ENCODE measurements around the gene PEF1. TPM values are rescaled to one million over a fixed set of nuclear protein-coding genes. Genes with fewer than 3 reads are reported as not detected.

The PEF1 gene
- total and polyA plus RNA-seq, 2 experiments from 2014 or later, result 22.3 to 68.5 TPM

- no peak for ATAC-seq
- Mint-ChIP-seq H3K27ac (no peak overlapping the region), H3K9me3 (no peaks in the 10 kb centered on the region; the same call in 2 of the 3 replicates), H3K4me1 (peaks cover 28% of the 10 kb centered on the region), H3K27me3 (ENCODE audit: insufficient read depth, low read depth, poor library complexity) (peaks cover 8% of the 10 kb centered on the region), H3K36me3 (ENCODE audit: low read depth) (no peaks in the 10 kb centered on the region; the same call in 2 of the 3 replicates), H3K4me3 (no peak overlapping the region)
- Histone ChIP-seq H3F3A (replicated peaks; ENCODE audit: low read depth) (no peaks in the 10 kb centered on the region), H3K9me2 (ENCODE audit: insufficient read depth) (no peaks in the 10 kb centered on the region), H3K27me3 (ENCODE audit: insufficient read depth) (no peaks in the 10 kb centered on the region), H3K4me2 (no peak overlapping the region), H3K4me3 (no peak overlapping the region), H3K4me1 (ENCODE audit: insufficient read depth) (no peaks in the 10 kb centered on the region), H3K79me2 (replicated peaks; ENCODE audit: insufficient read depth) (no peaks in the 10 kb centered on the region), H4K20me1 (replicated peaks; ENCODE audit: insufficient read depth) (no peaks in the 10 kb centered on the region), H3K27ac (ENCODE audit: low read depth) (no peak overlapping the region), H3K36me3 (ENCODE audit: insufficient read depth) (no peaks in the 10 kb centered on the region), H2AFZ (no peak overlapping the region)
- no peak for TF ChIP-seq ZNF114 (CRISPR knock-in tag; IDR thresholded peaks at IDR 0.05)
- no peak for TF ChIP-seq ETS1 (IDR thresholded peaks at IDR 0.05)
- no peak for TF ChIP-seq NANOG (IDR thresholded peaks at IDR 0.05; ENCODE audit: borderline replicate concordance)
- TF ChIP-seq ZNF462 (CRISPR knock-in tag; IDR thresholded peaks at IDR 0.05), result no peak
- DNase-seq (ENCODE audit: low spot score), result no peak
Observed at GRCh38 chr1:31693231-31693630, 48.6 kb upstream of the PEF1 start.

GRCh38 chr1:31691951-31692350 lies 47.3 kb upstream of the PEF1 start:
- no peaks in the 10 kb centered on the region for H3K9me2 ChIP-seq (ENCODE audit: insufficient read depth)
- Mint-ChIP-seq H3K4me3 (no peak overlapping the region), H3K27ac (no peak overlapping the region), H3K9me3 (no peaks in the 10 kb centered on the region; the same call in 2 of the 3 replicates), H3K27me3 (ENCODE audit: insufficient read depth, low read depth, poor library complexity) (peaks cover 9% of the 10 kb centered on the region), H3K36me3 (ENCODE audit: low read depth) (no peaks in the 10 kb centered on the region), H3K4me1 (peaks cover 23% of the 10 kb centered on the region)
- no peaks in the 10 kb centered on the region for H3K36me3 ChIP-seq (ENCODE audit: insufficient read depth)
- no peak overlapping the region for H2AFZ ChIP-seq
- H4K20me1 ChIP-seq (replicated peaks; ENCODE audit: insufficient read depth), result no peaks in the 10 kb centered on the region
- H3K4me2 ChIP-seq, result no peak overlapping the region
- DNase-seq (ENCODE audit: low spot score), result no peak
- H3K79me2 ChIP-seq (replicated peaks; ENCODE audit: insufficient read depth), result no peaks in the 10 kb centered on the region
- no peaks in the 10 kb centered on the region for H3K27me3 ChIP-seq (ENCODE audit: insufficient read depth)
- H3K27ac ChIP-seq (ENCODE audit: low read depth), result no peak overlapping the region
- no peaks in the 10 kb centered on the region for H3F3A ChIP-seq (replicated peaks; ENCODE audit: low read depth)
- no peak overlapping the region for H3K4me3 ChIP-seq
- no peaks in the 10 kb centered on the region for H3K4me1 ChIP-seq (ENCODE audit: insufficient read depth)
- no peak for ATAC-seq
- TF ChIP-seq NANOG (IDR thresholded peaks at IDR 0.05; ENCODE audit: borderline replicate concordance) (no peak), CTCF (conservative IDR thresholded peaks at IDR 0.05; ENCODE audit: low read depth in 2 of 2) (peak in 1 of 2 experiments; percentile 46; a peak in 2 of 4 replicates), POLR2AphosphoS5 (IDR thresholded peaks at IDR 0.05; ENCODE audit: low read depth) (no peak), REST (IDR thresholded peaks at IDR 0.05; ENCODE audit: unreplicated experiment) (no peak), STAT1 (IDR thresholded peaks at IDR 0.05; ENCODE audit: unreplicated experiment) (no peak), EZH2 (IDR thresholded peaks at IDR 0.05; ENCODE audit: low read depth, unreplicated experiment) (no peak), ZNF331 (CRISPR knock-in tag; IDR thresholded peaks at IDR 0.05; ENCODE audit: low read depth) (no peak)

All from GM23338 (cell line).